Skeletal muscle cell (primary cell): ENCODE measurements around the gene TTC16.
"Not testable (repeated sequence)": the region's sequence is repeated elsewhere in the genome, so short reads cannot be mapped to it uniquely, and the experiment has no call there.

ENCODE experiments used
- DNase-seq: peaks from one replicate; pipeline ENCODE4 v3.0.0-alpha.2; 2010; ENCODE audit warnings: low read depth
- H3K4me3 ChIP-seq: 2 replicates; pipeline ENCODE4 v1.5.1; 2011; ENCODE audit warnings: low read depth, mild to moderate bottlenecking, control low read depth, low read length, moderate library complexity

TTC16 gene

GRCh38 chr9:127756776-127757175 is 40.9 kb downstream of the TTC16 start:
- DNase-seq, H3K4me3 ChIP-seq: not testable (repeated sequence)

GRCh38 chr9:127758843-127759242 is 43.0 kb downstream of the TTC16 start:
- H3K4me3 ChIP-seq = no peak overlapping the region
- no peak for DNase-seq

- DNase-seq = no peak
- no peak overlapping the region for H3K4me3 ChIP-seq
Observed at GRCh38 chr9:127761061-127761460, 45.2 kb downstream of the TTC16 start.

- no peak overlapping the region for H3K4me3 ChIP-seq
- no peak for DNase-seq
Observed at GRCh38 chr9:127761491-127761956, 45.6 kb downstream of the TTC16 start.

GRCh38 chr9:127762111-127762676 is 46.3 kb downstream of the TTC16 start:
- DNase-seq = no peak
- no peak overlapping the region for H3K4me3 ChIP-seq

GRCh38 chr9:127763918-127764384 is 48.1 kb downstream of the TTC16 start:
- H3K4me3 ChIP-seq = no peak overlapping the region
- DNase-seq = no peak

GRCh38 chr9:127765418-127765817 is 49.5 kb downstream of the TTC16 start:
- no peak overlapping the region for H3K4me3 ChIP-seq
- no peak for DNase-seq

- no peak for DNase-seq
- no peak overlapping the region for H3K4me3 ChIP-seq
Observed at GRCh38 chr9:127767410-127767809, 51.5 kb downstream of the TTC16 start.

- H3K4me3 ChIP-seq = no peak overlapping the region
- DNase-seq = peak; percentile 40
Observed at GRCh38 chr9:127767909-127768331, 52.0 kb downstream of the TTC16 start.

- H3K4me3 ChIP-seq = no peak overlapping the region
- no peak for DNase-seq
Observed at GRCh38 chr9:127768698-127769097, 52.8 kb downstream of the TTC16 start.

GRCh38 chr9:127769101-127769500 is 53.2 kb downstream of the TTC16 start:
- no peak for DNase-seq

GRCh38 chr9:127769929-127770582 is 54.2 kb downstream of the TTC16 start:
- H3K4me3 ChIP-seq = no peak overlapping the region
- no peak for DNase-seq

More at GRCh38 chr9:127769101-127769500, 53.2 kb downstream of the TTC16 start:
- no peak overlapping the region for H3K4me3 ChIP-seq

GRCh38 chr9:127770583-127770904 is 54.7 kb downstream of the TTC16 start:
- H3K4me3 ChIP-seq = peak overlapping the region; percentile 53
- no peak for DNase-seq

GRCh38 chr9:127770905-127771569 is 55.2 kb downstream of the TTC16 start:
- DNase-seq = peak; percentile 94
- peak overlapping the region; percentile 53 for H3K4me3 ChIP-seq

- DNase-seq = no peak
- H3K4me3 ChIP-seq = peak overlapping the region; percentile 53
Observed at GRCh38 chr9:127771570-127772189, 55.8 kb downstream of the TTC16 start.

GRCh38 chr9:127772603-127773002 is 56.7 kb downstream of the TTC16 start:
- H3K4me3 ChIP-seq = no peak overlapping the region
- no peak for DNase-seq

- H3K4me3 ChIP-seq = no peak overlapping the region
- DNase-seq = no peak
Observed at GRCh38 chr9:127773272-127773671, 57.4 kb downstream of the TTC16 start.

- no peak for DNase-seq
- no peak overlapping the region for H3K4me3 ChIP-seq
Observed at GRCh38 chr9:127773981-127774380, 58.1 kb downstream of the TTC16 start.

- no peak overlapping the region for H3K4me3 ChIP-seq
- DNase-seq = no peak
Observed at GRCh38 chr9:127776195-127776923, 60.5 kb downstream of the TTC16 start.

- DNase-seq = no peak
- no peak overlapping the region for H3K4me3 ChIP-seq
Observed at GRCh38 chr9:127776924-127777289, 61.0 kb downstream of the TTC16 start.
